NCI-H2196 treated with DMSO at 0.1 percent for 48 hours (cell line): ENCODE measurements around the gene BABAM2.
"Not testable (repeated sequence)": the region's sequence is repeated elsewhere in the genome, so short reads cannot be mapped to it uniquely, and the experiment has no call there.

ENCODE experiments used
- DNase-seq: peaks from one replicate; lab custom pipeline; 2025; ENCODE audit not compliant: unreplicated experiment; lab: John Stamatoyannopoulos, UW

Gene BABAM2

DNA sequence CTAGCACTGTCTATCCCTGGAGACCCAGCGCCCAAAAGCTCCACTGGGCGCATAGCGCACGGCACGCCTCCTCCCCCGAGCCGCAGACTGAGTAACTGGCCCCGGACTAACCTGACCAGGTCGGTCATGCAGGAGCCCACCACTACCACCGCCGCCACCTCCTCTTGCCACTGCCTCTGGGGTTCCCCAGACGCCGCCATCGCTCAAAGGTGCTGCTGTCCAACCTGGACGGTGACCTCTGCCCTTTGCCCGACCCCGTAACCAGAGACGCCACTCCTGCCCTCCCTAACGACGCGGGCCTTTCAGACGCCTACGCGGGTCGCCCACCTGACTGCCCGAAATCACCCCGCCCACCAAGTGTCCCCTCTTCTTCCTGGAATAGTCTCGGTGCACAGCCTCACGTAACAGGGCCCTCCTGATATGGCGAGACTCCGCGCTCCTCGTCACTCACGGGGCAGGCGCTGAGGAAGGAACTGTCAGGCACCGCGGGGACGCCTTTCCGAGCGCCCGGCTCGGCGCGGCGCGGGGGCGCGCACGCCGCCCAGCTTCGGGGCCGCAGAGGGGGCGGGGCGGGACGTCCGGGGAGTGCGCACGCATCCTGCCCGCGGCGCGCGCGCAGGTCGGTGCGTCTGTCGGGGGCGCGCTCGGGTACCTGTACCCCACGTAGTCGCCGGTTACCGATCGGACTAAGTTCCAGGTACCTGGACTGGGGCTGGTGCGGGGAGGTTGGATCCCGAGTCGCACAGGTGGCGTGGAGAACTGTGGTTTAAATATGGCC, at the start of gene BABAM2, which contains the start of gene RBKS:
TSS of gene BABAM2 (plus strand) at position 584 of the 778 bp plus-strand sequence. CDS start 3,828 bp downstream, outside the sequence.
TSS of gene RBKS (minus strand) at position 242 of the 778 bp plus-strand sequence. CDS start at position 200, 42 bp downstream.
- peak; percentile 66 for DNase-seq

- DNase-seq = no peak
These were observed 47.6 kb upstream of the BABAM2 start for GRCh38 chr2:27842894-27843293.

DNA sequence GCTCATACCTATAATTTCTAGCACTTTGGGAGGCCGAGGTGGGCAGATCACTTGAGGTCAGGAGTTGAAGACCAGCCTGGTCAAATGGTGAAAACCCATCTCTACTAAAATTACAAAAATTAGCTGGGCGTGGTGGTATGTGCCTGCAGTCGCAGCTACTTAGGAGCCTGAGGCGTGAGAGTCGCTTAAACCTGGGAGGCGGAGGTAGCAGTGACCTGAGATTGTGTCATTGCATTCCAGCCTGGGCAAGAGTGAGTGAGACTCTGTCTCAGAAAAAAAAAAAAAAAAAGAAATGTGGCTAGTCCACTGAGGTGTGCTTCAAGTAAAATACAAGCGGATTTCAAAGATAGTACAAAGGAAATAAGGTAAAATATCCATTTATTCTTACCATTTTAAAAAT, 46.5 kb upstream of the BABAM2 start:
- DNase-seq = no peak

DNA sequence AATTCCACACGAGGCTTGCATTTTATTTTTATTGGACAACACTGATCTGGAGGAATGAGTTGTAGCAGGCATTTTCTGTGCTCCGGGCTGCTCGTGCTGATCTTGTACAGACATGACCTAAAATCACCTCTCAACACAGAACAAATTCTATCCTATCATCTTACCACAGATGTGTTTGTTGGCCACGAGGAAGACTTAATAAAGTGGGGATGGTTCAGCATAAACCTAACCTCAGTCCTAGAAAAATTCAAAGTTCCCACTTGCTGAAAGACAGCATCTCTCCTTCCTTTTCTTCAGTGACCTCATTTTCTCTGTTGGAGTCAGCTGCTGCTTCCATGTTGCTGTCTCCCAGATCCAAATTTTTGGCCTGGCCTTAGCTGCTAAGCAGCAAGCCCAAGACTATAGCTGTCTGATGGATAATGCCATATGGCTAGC, 45.7 kb upstream of the BABAM2 start:
- DNase-seq = no peak

DNA sequence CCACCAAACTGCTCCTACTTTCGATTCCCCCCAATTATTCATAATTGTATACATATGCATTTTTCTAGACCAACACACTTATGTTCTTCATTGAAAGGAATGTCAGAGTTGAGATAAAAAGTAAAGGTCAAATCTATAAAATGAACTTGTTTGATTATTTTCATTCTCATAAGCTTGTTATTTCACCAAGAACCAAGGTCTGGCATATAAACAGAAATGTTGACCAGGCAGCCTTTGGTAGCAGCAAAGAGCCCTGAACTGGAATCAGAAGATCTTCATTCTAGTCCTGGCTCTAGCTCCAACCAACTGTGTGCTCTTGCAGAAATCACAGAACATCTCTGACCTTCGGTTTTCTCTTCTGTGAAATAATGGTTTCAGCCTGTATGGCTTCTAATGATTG, 43.2 kb upstream of the BABAM2 start:
- no peak for DNase-seq

DNA sequence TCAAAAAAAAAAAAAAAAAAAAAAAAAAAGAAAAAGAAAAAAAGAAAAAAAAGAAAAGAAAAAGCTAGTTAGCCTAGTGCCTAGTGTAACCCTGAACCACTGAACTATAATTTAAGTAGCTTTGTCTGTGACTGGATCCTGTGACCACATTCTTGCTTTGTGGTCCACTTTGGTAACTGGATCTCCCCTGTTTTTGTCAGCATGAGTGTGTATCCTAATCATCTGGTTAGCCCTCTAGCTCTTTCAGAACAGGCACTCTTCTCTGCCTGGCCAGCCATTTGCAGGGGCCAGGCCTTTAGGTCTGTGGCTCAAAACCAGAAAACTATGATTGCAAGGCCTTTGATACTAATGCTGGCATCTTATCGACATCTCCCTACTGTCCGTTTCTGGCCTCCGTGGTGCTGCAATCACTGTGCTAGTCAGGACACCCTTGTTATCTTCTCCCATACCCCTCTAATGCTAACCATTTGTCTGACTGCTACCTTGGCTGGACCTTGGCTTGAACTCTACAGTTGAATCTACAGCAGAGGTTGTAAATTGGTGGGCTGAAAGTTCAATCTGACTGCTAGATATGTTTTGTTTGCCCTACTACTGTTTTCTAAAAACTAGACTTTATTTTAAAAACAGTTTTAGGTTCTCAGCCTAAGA, 40.8 kb upstream of the BABAM2 start:
- no peak for DNase-seq

DNA sequence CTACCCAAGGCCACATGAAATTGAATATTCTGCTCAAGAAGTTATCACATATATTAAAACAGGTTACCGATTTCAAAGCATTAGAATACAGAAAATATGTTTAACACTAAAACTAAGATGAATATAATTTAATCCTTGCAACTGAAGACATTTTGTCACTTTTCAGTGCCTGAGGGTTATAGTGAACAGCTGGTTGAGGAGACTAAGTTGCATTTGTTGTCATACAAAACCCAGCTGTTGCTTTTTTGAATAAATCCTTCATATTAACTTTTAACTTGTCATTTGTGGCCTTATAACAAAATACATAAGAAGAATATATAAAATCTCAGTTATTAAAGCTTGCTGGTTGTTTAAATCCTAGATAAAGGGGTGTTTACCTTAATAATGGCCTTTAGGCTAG, 37.8 kb upstream of the BABAM2 start:
- DNase-seq = no peak

DNA sequence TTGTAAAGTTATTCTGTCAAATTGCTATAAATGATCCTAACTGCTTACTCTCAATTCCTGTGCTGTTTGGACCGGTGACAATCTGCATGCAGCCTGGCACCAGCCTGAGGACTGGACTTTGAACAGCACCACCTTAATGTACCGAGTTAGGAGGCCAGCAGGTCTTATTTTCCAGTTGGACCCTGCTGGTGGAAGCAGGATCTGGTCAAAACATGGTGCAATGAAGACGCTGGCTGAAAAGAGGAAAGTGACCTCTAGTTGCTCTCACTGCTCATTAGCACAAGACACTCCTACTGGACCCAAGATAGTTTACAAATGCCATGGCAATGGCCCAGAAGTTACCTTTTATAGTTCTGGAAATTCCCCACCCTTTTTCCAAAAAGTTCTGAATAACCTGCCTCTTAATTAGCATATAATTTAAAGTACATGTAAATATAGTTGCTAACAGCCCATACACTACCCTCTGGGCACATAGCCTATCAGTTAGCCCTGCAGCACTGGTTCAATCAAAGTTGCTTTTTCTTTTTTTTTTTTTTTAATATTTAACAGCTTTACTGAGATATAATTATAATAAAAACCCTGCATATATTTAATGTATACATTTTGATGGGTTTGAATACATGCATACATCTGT, 36.2 kb upstream of the BABAM2 start:
- no peak for DNase-seq

DNA sequence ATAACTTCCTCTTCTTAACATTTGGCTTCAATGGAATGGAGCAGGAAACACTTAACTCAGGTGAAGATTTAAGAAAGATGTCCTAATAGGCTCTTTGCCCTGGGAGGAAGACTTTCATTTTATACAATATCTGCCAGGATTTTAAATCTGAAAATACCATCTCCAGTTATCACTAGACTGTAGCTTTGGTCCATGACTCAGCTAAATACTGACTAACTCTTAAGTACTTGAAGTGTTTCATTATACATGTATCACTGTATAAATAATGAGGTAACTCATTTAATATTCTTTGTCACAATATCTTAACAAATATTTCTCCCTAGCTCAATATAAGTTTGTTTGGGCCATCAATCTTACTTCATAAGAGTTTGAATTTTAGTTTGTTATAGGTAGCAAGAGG, 35.1 kb upstream of the BABAM2 start:
- no peak for DNase-seq

DNA sequence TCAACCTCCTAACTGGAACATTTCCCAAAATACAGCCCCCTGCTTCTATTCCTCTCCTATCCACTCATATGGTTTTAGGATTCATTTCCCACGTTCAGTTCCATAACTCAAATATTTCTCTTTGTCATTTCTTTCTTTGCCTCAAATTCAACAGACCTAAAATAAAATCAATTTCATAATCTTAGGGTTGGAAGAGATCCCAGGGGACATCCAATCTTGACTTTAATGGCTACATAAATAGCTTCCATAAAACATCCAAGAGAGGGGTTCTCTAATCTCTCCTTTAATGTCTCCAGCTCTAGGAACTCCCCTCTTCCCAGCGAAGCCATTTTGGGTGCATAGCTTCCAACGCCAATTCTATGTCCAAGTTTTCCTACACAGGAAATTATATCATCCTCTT, 34.1 kb upstream of the BABAM2 start:
- no peak for DNase-seq

GRCh38 chr2:27856956-27857355, 33.6 kb upstream of the BABAM2 start:
- DNase-seq = no peak

- DNase-seq = no peak
These were observed 32.9 kb upstream of the BABAM2 start for GRCh38 chr2:27857417-27858172.

DNA sequence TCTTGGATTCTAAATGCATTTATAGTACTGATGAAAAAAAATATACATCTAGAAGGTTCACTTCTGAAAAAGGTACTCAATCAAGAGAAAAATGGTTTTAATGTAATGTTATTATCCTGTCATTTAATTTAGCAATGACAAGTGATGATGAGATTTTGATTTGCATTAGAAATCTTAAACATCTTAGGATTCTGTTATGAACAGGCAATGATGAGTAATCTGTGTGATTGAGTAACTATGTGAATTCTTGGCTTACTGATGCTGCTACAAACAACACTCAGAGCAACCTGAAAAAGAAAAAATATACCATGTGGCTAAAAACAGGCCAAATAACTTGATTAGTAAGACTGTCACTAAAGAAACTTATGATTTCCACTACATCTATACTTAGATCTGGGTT, 30.4 kb upstream of the BABAM2 start:
- DNase-seq = no peak

DNA sequence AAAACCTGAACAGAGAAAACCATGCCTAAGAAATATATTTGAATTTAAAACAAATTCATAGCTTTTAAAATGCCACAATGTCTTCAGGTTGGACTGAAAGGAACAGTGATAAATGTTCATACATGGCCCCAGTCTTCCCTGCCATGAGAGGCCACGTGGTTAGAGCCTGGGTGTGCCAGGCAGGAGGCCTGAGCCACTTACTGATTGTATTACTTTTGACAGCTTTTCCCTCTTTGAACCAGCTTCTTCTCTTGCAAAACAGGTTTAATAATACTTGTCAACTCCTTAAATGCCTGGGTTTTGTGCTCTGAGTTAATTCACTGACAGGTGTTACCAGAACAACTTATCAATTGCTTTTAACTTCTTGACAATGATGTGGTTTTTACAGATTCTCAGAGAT, 27.4 kb upstream of the BABAM2 start:
- no peak for DNase-seq

DNA sequence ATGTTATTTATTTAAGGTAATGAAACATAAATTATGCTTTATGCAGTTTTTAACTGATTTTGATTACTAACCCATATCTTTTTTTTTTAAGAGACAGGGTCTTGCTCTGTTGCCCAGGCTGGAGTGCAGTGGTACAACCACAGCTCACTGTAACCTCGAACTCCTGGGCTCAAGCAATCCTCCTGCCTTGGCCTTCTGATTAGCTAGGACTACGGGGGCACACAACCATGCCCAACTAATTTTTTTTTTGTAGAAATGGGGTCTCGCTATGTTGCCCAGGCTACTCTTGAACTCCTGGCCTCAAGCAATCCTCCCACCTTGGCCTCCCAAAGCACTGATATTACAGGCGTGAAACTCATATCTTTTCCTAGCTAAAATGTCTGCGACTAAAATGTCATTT, 26.6 kb upstream of the BABAM2 start:
- not testable (repeated sequence) for DNase-seq

GRCh38 chr2:27866237-27866636, 24.3 kb upstream of the BABAM2 start:
- no peak for DNase-seq

GRCh38 chr2:27869763-27870162, 20.8 kb upstream of the BABAM2 start:
- DNase-seq = no peak

- no peak for DNase-seq
These were observed 19.8 kb upstream of the BABAM2 start for GRCh38 chr2:27870724-27871123.

DNA sequence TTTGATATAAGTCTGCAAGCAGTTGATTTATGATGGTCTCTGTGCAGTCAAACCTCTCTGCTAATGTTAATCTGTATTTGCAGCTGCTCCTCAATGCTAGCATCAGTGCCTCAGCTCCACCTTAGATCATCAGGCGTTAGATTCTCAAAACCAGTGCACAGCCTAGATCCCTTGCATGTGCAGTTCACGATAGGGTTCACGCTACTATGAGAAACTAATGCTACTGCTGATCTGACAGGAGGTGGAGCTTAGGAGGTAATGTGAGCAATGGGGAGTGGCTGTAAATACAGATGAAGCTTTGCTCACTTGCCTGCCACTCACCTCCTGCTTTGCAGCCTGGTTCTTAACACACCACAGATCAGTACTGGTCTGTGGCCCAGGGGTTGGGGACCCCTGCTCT, 18.7 kb upstream of the BABAM2 start:
- no peak for DNase-seq

- no peak for DNase-seq
These were observed 17.4 kb upstream of the BABAM2 start for GRCh38 chr2:27873091-27873490.
